HG03025 (cell line): ENCODE measurements around the gene PELO.

Experiments used
- ATAC-seq: cut with Tn5 transposase; IDR thresholded peaks from one replicate; pipeline ENCODE4 v1.9.1; 2021; ENCODE audit warnings: mild to moderate bottlenecking, moderate library complexity; ENCODE audit not compliant: unreplicated experiment, low FRiP score

Gene PELO

DNA sequence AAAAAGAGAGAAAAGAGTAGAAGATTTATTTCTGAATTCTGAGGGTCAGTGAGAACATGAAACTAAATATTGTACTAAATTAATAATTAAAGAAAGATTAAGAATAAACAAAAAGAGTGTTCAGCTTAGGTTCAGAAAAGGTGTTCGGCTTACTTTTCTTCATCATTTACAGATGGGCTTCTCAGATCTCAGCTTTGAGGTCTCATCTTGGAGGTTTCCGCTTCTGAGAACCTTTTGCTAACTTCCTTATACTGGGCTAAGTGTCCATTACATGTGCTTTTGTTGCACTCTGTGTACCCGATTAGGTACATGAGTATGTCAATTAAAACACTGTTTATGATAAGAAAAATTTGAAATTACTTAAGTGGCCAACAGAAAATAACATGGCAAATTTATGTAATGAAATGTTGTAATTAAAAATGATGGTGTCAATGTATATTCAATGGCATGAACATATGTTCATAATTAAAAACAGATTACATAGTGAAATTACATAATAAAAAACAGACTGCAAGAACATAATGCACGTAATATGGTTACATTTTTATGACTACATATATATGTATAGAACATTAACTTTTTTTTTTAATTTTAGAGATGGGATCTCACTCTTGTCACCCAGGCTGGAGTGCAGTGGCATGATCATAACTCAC lies 17.3 kb upstream of the PELO start:
- no peak for ATAC-seq

DNA sequence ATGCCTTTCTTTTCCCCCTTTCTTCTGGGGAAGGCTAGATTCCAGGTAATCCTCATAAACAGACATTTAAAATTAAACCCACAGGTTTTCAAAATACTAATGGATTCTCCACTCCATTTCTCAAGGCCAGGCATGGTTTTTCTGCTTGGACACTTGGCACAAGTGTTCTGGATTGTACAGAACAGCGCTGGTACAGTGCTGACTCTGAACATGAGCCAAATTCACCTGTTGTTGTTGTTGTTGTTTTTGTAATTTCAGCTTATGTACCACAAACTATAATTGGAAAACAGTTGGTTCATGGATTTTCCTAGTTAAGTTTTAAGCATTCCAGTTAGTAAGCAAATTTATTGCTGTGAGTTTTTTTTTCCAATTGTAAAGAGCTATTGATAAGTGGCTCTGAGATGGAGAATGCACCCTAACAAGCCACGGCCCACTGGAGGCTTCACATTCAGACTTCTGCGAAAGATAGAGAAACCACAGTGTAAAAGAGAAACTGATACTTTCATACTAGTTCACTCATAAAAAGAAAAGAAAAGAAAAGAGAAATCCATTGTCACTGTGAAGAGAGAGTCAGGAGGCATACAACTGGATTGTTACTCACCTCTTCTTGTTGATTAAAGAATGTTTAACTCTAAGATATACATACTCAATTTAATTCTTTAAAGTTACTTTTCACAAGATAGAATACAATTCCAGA lies 16.2 kb upstream of the PELO start:
- ATAC-seq = peak; percentile 98

DNA sequence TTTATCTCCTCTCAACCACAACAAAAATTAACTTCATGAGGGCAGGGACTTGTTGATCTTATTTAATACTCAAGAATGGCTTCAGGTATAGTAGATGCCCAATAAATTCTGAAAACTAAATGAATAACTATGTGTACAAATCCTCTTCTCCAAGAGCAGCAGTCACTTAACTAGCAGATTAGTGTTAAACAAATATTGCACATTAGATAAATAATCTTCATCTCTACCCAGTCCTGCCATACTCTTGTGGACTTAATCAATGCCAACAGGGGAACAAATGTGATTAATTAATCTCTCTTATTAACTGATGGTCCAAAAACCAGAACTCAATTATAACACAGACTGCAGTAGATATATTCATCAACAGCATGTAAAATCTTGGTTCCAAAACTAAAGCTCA lies 15.0 kb upstream of the PELO start:
- ATAC-seq = no peak

DNA sequence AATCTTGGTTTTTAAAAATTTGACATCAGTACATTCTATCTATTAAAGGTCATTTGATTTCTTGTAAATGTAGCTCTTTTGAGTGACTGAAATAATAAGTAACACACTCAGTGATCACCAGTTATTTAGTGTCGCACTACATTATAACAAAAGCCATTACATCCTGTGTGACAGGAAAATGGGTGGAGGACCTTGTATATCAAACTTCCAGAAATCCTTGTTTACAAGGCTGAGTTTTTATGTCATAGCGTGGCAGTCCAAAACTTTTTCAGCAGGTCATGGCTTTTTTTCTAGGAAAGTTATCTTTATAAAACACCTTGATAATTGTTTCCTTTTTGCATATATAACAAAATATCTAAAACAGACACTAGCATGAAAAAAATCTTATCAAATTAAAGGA lies 14.4 kb upstream of the PELO start:
- no peak for ATAC-seq

DNA sequence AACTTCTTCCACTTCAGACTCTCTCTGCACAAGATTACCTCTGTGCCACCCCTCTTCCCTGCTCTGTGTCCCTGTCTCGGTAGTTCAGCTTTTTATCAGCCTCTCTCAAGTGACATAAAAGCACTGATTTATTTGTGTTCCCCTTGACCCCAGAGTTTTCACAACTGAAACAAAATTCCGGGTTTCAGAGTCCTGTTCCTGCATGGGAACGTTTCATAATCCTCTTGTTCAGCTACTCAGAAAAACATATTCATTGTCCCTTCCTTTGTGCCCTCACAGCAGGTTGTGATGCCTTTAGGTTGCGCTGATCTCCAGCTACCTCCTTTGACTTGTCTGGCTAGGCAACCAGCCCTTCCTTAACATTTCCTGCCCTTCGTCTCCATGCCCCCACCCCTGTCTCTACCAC lies 13.7 kb upstream of the PELO start:
- ATAC-seq = no peak

DNA sequence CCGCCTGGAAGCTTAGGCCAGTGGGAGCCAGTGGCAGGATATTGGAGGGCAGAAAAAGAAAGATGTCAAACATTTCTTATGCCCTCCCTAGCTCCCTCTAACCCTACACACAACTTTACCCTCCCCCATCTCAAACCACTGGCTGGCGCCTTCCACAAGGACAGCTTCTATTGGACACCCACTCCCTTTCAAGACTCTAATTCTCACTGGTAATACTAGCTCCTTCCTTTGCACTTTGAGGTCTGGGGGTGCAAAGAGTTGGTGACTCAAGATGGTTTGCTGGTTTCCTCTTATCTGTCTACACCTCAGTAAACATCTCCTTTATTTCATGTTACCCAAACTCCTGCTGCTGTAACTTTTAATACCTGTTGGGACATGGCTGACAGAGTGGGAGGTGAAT lies 11.6 kb upstream of the PELO start:
- no peak for ATAC-seq

DNA sequence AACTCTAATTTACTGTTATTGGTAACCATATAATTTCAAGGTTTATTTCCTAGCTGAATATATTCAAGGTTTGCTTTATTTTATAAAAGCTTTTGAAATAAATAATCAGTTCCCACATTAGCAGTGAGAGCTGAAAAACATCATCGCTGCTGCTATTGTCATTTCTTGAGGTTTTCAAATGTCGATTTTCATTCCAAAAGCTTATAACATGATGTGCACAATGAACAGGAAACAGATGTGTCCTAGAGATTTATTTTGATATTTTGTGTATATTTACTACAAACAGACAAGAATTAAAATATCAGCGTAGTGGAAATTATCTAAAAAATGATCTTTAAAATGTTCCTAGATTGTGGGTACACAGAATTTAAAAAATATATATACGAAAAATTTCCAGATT lies 10.5 kb upstream of the PELO start:
- ATAC-seq = no peak

DNA sequence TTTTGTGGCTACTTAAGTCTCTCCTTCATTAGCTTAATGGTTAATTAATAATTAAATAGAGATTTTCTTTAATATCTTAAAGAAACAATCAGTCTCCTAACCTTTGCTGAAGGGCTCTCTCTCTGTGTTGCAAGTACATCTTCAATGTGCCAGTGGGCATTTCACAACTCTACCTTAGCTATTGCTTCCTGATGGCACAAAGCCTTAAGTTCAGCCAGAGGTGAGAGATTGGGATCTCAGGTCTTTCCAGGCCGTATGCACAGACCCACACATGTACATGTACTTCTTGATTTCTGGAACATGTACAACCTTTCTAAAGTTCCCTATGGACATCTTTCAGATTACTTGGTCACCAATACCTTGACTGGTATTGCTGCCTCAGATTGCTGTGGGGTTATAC lies 8.9 kb upstream of the PELO start:
- ATAC-seq = no peak

DNA sequence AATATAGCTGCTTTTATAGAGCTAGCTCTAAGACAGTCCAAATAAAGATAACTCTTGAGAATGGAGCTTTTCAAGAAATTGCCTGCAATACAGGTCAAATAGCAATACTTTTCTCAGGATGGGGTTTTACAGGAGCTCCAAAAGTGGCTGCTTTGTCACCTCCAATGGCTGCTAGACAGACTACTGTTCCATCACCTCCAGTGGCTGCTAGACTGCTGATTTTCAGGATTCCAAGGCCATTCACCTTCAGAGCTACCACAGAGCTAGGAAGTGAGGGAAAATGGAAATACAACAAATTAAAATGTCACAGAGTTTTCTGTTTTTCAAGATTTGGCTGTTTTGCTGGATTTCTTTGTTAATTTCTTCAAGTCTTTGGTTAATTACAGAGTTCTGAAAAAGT lies 8.5 kb upstream of the PELO start:
- no peak for ATAC-seq

DNA sequence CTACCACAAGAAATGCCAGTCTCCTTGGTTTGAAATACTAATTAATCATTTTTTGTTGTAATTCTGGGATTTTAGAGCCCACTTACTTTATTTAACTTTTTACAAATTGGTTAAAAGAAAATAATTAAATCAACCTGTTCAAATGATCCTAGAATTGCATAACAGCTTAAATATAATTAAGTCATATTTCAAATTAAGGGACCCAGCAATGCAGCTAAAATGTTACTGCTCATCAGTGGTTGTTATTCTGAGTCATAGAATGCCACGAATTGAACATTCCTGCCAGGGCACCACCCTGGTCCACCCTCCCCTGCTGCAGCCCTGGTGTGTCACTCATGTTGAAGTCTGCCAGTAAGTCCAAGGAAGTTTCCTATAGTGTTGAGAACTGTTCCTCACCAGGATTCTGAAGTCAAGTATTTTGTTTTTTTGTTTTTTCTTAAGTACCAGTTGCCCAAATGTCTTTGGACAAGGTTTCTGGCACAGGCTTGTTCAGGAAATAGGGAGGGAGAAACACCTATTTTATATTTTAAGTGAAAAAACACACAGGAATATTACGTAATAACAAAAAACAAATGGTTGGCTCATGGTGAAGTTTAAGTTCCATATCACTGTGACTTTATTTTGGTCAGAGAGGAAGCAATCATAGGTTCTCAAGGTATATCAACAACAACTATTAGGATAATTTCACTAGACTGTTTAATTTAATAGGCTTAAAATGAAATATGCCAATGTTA lies 4.3 kb upstream of the PELO start:
- ATAC-seq = no peak

DNA sequence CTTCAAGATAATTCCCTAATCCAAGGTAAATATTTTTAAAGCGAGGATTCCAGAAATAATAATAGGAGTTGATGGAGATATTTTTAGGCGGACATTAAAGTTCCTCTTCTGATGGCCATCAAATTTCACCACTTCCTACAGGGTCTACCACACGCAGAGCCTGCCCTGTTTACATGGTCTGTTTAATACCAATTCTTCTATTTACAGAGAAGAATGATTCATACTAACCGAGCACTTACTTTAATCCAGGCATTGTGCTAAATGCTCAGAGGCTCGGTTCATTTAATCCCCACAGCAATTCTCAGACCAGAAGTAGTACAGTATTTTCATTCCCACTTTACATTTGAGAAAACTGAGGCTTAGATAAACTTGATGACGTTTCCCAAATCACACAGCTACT lies 3.0 kb upstream of the PELO start:
- ATAC-seq = no peak

DNA sequence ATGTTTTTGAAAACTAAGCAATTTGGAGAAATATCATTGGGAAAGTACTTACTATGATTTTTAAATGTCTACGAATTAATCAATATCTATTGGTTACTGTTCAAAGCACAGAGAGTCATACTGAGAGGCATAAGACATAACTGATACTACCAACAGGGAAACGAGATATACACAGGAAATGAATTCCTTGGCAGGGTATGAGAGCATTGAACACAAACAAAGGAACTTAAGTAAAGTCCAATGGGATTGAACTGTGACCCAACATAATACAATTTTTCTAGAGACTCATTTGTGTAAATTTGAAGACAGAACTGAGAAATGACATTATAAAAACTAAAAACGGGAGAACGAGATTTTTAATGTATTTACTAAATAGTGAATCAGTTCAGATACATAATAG lies 1.3 kb upstream of the PELO start:
- ATAC-seq = no peak

DNA sequence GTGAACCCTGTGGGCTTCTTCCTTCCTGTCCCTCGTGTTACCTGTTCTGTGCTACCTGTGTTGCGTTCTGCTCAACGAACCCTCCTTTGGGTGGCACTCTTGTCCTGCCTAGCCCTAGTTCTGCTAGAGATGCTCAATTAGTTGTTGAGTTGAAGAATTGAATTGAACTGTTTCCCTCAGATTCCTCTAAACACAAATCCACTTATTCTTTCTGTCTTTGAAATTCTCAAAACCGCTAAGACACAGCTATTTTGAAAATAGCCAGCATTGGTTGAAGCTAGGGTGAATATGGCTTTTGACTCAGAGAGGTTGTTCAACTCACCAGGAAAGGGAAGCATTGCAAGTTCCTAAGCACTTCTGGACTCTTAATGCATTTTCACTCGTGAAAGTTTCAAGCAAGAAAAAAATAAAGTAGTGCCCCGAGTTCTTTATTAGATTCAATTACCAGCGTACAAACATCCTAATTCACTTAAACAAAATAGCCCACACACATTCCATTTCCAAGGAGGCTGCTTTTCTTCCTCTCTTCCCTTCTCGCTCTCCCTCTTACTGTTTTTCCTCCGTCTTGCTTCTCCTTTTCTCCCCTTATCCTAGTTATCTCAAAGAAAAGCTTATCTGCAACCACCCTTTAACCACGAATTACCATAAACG lies 642 bp upstream of the PELO start:
- no peak for ATAC-seq

DNA sequence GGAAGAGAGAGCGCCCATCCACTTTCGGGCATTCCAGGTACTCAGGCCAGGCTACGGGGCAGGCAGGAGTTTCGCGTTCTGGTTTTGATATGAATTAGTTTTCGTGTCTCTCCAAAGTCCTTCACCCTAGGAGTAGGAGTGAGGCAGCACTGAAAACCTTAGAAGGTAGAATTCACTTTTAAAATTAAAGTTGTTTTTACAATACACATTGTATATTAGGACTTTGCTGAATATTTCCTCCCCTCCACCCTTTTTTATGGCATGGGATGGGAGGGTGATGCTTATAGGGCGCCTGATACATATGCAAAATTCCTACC lies 747 bp downstream of the PELO start:
- no peak for ATAC-seq

DNA sequence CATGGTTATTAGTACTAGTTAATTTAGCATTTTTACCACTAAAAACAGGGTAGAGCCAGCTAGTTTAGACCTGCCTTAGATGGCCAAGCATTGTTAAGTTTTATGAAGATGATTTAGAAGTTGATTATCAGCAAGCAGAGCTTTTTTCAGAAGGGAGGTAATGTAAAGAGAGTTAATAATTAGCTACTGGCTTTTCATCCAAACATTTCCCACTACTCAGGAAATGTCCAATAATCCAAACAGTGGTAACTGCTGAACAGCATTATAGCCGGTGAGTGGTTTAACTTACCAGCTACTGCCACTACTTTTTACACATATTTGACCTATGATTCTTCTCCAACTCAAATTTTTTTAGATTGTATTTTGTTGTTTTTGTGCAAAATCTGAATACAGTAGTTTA lies 1.7 kb downstream of the PELO start:
- ATAC-seq = no peak

DNA sequence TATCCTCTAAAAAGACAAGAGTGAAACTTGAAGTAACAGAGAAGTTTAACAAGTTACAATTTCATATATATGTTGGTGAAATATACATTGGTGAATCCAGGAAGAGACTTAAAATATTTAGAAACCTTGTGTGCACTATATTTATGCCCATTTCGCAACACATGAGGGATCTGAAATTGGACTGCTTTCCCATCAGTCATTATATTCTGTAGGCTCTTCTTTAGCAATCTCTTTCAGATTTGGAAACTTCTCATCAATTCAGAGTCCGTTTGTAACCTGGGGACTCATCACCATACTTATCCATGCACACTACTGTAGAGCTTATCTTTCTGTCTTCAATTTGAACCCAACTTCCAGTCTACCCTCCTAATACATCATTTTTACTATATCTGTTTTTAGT lies 2.1 kb downstream of the PELO start:
- ATAC-seq = no peak

DNA sequence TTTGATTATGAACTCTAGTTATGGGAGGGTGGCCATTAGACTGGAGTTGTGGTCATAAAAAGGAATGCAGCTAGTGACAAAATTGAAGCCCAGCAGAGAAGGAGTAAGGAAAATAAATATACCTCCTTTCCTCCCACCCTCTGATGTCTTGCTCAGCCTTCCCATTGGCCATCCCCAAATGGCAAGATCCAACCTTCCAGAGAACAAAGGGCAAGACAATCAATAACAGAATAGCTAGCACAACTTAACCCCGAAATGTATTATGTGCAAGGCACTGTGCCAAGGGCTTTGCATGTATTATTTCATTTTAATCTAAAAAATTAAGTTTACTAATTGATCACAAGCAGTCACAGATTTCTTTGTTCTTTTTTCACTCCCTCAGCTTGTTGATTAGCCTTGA lies 3.6 kb downstream of the PELO start:
- no peak for ATAC-seq

DNA sequence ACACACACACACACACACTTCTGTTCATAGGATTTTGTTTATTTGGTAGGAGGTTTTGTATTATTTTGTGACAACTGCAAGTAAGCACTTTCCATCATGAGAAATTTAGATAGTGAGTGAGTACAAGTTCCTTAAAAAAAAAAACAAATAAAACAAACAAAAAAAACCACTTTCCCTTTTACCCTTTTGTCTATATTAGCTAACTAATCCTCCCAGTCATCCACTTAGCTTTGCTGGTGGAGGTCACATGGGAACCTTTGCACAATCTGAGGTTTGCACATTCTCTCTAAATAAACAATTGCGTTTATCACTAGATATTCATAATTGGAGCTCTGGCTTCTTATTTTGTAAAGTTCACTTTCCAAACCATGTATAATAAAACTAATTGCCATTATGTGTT lies 6.8 kb downstream of the PELO start:
- ATAC-seq = no peak

DNA sequence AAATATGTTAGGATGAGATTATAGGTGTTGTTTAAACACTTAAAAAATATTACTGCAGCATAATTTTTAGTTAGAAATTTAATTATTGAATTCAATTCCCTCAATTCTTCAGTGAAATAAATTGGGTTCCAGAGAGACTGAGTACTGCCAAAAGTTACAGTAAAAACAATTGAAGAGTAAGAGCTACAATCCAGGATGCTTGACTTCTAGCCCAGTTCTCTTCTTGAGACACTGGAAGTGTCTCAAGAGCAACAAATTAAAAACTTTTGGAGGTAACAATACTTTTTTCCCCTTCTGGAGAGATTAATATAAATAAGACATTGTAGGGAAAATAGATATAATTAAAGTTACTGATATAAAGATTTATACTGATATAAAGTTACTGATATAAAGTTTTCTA lies 8.3 kb downstream of the PELO start:
- no peak for ATAC-seq

DNA sequence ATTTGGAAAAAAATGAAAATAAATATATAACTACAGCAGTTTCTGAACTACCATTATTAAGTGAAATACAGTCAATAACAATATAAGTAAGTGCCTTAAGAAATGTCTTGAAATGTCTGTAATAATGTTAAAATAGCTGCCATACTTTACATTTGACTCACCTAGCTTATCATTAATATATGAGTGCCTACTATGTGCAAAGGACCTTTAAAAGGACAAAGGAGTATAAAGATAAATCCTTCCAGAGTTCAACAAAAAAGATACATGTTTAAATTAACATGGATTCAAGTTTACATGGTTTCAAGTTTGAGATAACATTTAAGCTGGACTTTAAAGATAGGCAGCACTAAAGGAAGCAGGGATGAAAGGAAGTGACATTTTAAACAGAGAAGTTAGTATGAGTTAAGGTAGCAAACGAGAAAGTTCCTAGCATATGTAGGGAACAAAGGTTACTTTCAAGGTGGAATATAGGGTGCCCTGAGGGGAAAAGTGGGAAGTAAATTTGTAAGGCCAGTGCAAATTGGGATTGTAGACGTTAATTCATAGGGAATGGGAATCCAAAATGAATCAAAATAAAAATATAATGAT lies 8.9 kb downstream of the PELO start:
- ATAC-seq = no peak

DNA sequence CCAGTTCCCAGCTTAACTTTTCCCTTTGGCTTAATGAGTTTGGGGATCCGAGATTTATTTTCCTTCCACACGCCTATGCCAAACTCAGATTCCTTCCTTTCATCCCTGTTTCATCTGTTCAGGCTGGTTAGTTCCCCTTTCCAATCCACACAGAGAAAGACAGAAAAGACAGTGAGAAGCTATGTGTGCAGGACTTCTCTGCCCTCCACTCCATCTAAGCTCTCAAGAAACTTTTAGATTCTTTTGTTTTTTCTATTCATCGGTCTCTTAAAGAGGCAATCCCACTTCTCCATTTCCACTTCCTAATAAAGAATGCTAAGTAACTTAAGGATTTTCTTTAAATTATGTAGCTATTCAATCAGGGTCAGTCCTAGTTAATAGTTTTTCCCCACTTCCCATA lies 11.2 kb downstream of the PELO start:
- peak; percentile 3 for ATAC-seq
